Measurements from ENCODE around the gene SURF4. TPM values are rescaled to one million over a fixed set of nuclear protein-coding genes. Genes with fewer than 3 reads are reported as not detected.

Gene SURF4
- total and polyA plus RNA-seq, 2 of the 13 experiments (the other 11 are each of a cell fraction or from before 2014, with no cell fraction given): 220 to 265 TPM

- TF ChIP-seq SOX5 (CRISPR knock-in tag; IDR thresholded peaks at IDR 0.05; ENCODE audit: borderline replicate concordance) (no peak), NFRKB (IDR thresholded peaks at IDR 0.05) (no peak), SNAPC2 (CRISPR knock-in tag; IDR thresholded peaks at IDR 0.05) (no peak), DMTF1 (CRISPR knock-in tag; IDR thresholded peaks at IDR 0.05) (no peak), U2AF2 (IDR thresholded peaks at IDR 0.05; ENCODE audit: low read depth, low read length) (no peak), ZFP1 (CRISPR knock-in tag; IDR thresholded peaks at IDR 0.05) (no peak), NR2F1 (CRISPR knock-in tag; IDR thresholded peaks at IDR 0.05) (no peak), ZNF773 (CRISPR knock-in tag; IDR thresholded peaks at IDR 0.05; ENCODE audit: borderline replicate concordance) (0 out of 2 replicates have a peak, but pooled peaks have one; percentile 25), FOSL2 (CRISPR knock-in tag; IDR thresholded peaks at IDR 0.05) (no peak), ZNF674 (CRISPR knock-in tag; IDR thresholded peaks at IDR 0.05; ENCODE audit: low read depth) (no peak), BCLAF1 (IDR thresholded peaks at IDR 0.05) (no peak), ZNF816 (CRISPR knock-in tag; IDR thresholded peaks at IDR 0.05; ENCODE audit: borderline replicate concordance) (no peak), SRSF9 (IDR thresholded peaks at IDR 0.05; ENCODE audit: borderline replicate concordance, insufficient read depth, low read depth, low read length, poor library complexity, severe bottlenecking) (no peak), MED1 (CRISPR knock-in tag; IDR thresholded peaks at IDR 0.05) (peak; percentile 49; the same call in 1 of the 2 replicates), HBP1 (CRISPR knock-in tag; IDR thresholded peaks at IDR 0.05; ENCODE audit: low read depth) (no peak)
- TF ChIP-seq, protein P1, sequence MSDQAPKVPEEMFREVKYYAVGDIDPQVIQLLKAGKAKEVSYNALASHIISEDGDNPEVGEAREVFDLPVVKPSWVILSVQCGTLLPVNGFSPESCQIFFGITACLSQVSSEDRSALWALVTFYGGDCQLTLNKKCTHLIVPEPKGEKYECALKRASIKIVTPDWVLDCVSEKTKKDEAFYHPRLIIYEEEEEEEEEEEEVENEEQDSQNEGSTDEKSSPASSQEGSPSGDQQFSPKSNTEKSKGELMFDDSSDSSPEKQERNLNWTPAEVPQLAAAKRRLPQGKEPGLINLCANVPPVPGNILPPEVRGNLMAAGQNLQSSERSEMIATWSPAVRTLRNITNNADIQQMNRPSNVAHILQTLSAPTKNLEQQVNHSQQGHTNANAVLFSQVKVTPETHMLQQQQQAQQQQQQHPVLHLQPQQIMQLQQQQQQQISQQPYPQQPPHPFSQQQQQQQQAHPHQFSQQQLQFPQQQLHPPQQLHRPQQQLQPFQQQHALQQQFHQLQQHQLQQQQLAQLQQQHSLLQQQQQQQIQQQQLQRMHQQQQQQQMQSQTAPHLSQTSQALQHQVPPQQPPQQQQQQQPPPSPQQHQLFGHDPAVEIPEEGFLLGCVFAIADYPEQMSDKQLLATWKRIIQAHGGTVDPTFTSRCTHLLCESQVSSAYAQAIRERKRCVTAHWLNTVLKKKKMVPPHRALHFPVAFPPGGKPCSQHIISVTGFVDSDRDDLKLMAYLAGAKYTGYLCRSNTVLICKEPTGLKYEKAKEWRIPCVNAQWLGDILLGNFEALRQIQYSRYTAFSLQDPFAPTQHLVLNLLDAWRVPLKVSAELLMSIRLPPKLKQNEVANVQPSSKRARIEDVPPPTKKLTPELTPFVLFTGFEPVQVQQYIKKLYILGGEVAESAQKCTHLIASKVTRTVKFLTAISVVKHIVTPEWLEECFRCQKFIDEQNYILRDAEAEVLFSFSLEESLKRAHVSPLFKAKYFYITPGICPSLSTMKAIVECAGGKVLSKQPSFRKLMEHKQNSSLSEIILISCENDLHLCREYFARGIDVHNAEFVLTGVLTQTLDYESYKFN (CRISPR knock-in tag; conservative IDR thresholded peaks at IDR 0.05): peak; percentile 68
- TF ChIP-seq, protein P2, sequence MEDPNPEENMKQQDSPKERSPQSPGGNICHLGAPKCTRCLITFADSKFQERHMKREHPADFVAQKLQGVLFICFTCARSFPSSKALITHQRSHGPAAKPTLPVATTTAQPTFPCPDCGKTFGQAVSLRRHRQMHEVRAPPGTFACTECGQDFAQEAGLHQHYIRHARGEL (CRISPR knock-in tag; IDR thresholded peaks at IDR 0.05): no peak
- TF ChIP-seq, protein P3, sequence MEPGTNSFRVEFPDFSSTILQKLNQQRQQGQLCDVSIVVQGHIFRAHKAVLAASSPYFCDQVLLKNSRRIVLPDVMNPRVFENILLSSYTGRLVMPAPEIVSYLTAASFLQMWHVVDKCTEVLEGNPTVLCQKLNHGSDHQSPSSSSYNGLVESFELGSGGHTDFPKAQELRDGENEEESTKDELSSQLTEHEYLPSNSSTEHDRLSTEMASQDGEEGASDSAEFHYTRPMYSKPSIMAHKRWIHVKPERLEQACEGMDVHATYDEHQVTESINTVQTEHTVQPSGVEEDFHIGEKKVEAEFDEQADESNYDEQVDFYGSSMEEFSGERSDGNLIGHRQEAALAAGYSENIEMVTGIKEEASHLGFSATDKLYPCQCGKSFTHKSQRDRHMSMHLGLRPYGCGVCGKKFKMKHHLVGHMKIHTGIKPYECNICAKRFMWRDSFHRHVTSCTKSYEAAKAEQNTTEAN (CRISPR knock-in tag; conservative IDR thresholded peaks at IDR 0.05): peak; percentile 49; the same call in 1 of the 2 replicates
These were observed 640 bp downstream of the SURF4 start (continued) for GRCh38 chr9:133375116-133375723.
